WTC11 (cell line): ENCODE measurements around the gene UGT1A3. TPM values are rescaled to one million over a fixed set of nuclear protein-coding genes. Genes with fewer than 3 reads are reported as not detected.

Source experiments
- ATAC-seq: fragments of 200-7000 bp; cut with Tn5 transposase; 2 replicates; pipeline ENCODE4 v1.10.0; 2021; ENCODE audit warnings: mild to moderate bottlenecking, moderate library complexity
- CTCF ChIA-PET: fragments of 300-600 bp; sonication (Branson Sonifier 250); formaldehyde crosslinking; loops from one replicate; lab custom pipeline; 2021; ENCODE audit warnings: antibody characterized with exemption; lab: Charles Lee
- POLR2A ChIA-PET: fragments of 350-600 bp; sonication (Branson Sonifier 250); formaldehyde crosslinking; loops from one replicate; lab custom pipeline; 2021; ENCODE audit warnings: antibody characterized with exemption; lab: Charles Lee
- DNase-seq: peaks from one replicate; pipeline ENCODE4 v3.0.0; 2021; ENCODE audit warnings: low spot score
- H3K27ac Mint-ChIP-seq: 2 replicates; pipeline ENCODE4 v1.8.0; 2021; ENCODE audit warnings: mixed read lengths
- H3K27me3 Mint-ChIP-seq: 2 replicates; pipeline ENCODE4 v1.8.0; 2021; ENCODE audit warnings: low read depth, mild to moderate bottlenecking, moderate library complexity, mixed read lengths
- H3K36me3 Mint-ChIP-seq: 2 replicates; pipeline ENCODE4 v1.8.0; 2021; ENCODE audit warnings: mixed read lengths
- H3K4me1 Mint-ChIP-seq: 2 replicates; pipeline ENCODE4 v1.8.0; 2022; ENCODE audit warnings: mixed read lengths
- H3K4me3 Mint-ChIP-seq: 2 replicates; pipeline ENCODE4 v1.8.0; 2021; ENCODE audit warnings: mild to moderate bottlenecking, moderate library complexity, mixed read lengths
- H3K9me3 Mint-ChIP-seq: 2 replicates; pipeline ENCODE4 v1.8.0; 2021; ENCODE audit warnings: mixed read lengths
- CREB1 ChIP-seq: sonication (generic); formaldehyde crosslinking; IDR thresholded peaks from 2 replicates; pipeline ENCODE4 v1.8.0; 2023; ENCODE audit warnings: mild to moderate bottlenecking, missing genetic modification reagents
- CREM ChIP-seq: sonication (generic); formaldehyde crosslinking; IDR thresholded peaks from 2 replicates; pipeline ENCODE4 v1.8.1; 2022; ENCODE audit warnings: mild to moderate bottlenecking, missing genetic modification reagents, moderate library complexity
- ETV6 ChIP-seq: sonication (generic); formaldehyde crosslinking; IDR thresholded peaks from 2 replicates; pipeline ENCODE4 v1.8.1; 2022; ENCODE audit warnings: mild to moderate bottlenecking, missing genetic modification reagents
- GRHL2 ChIP-seq: fragments of 250-450 bp; sonication (Bioruptor Pico); IDR thresholded peaks from 2 replicates; pipeline ENCODE4 v1.8.0; 2022; ENCODE audit warnings: mild to moderate bottlenecking, moderate library complexity; ENCODE audit not compliant: insufficient replicate concordance, severe bottlenecking
- HMGA2 ChIP-seq: fragments of 250-450 bp; sonication (Bioruptor Pico); IDR thresholded peaks from 2 replicates; pipeline ENCODE4 v1.4.0; 2021; ENCODE audit warnings: mild to moderate bottlenecking, moderate library complexity
- JAZF1 ChIP-seq: fragments of 250-450 bp; sonication (Bioruptor Pico); IDR thresholded peaks from 2 replicates; pipeline ENCODE4 v1.9.0; 2021; ENCODE audit warnings: moderate library complexity, mild to moderate bottlenecking, inconsistent platforms
- MYBL2 ChIP-seq: sonication (generic); formaldehyde crosslinking; IDR thresholded peaks from 2 replicates; pipeline ENCODE4 v1.8.1; 2023; ENCODE audit warnings: mild to moderate bottlenecking, moderate library complexity, missing genetic modification reagents
- NR1H2 ChIP-seq: sonication (generic); formaldehyde crosslinking; IDR thresholded peaks from 2 replicates; pipeline ENCODE4 v1.9.0; 2021; ENCODE audit warnings: mild to moderate bottlenecking, moderate library complexity, missing genetic modification reagents
- NR3C1 ChIP-seq: sonication (generic); formaldehyde crosslinking; conservative IDR thresholded peaks from 2 replicates; pipeline ENCODE4 v1.8.1; 2023; ENCODE audit warnings: low read depth, mild to moderate bottlenecking, missing genetic modification reagents
- PRDM15 ChIP-seq: sonication (generic); formaldehyde crosslinking; IDR thresholded peaks from 2 replicates; pipeline ENCODE4 v1.8.0; 2022; ENCODE audit warnings: missing genetic modification reagents
- PREB ChIP-seq: sonication (generic); formaldehyde crosslinking; IDR thresholded peaks from 2 replicates; pipeline ENCODE4 v1.8.1; 2022; ENCODE audit warnings: mild to moderate bottlenecking, missing genetic modification reagents, moderate library complexity, borderline replicate concordance
- PRRX2 ChIP-seq: fragments of 250-450 bp; sonication (Bioruptor Pico); IDR thresholded peaks from 2 replicates; pipeline ENCODE4 v1.8.0; 2021; ENCODE audit warnings: mild to moderate bottlenecking
- SMAD3 ChIP-seq: sonication (generic); formaldehyde crosslinking; IDR thresholded peaks from 2 replicates; pipeline ENCODE4 v1.8.0; 2022; ENCODE audit warnings: missing genetic modification reagents, mild to moderate bottlenecking, borderline replicate concordance
- SP1 ChIP-seq: sonication (generic); formaldehyde crosslinking; conservative IDR thresholded peaks from 2 replicates; pipeline ENCODE4 v1.8.1; 2022; ENCODE audit warnings: missing genetic modification reagents
- ZNF671 ChIP-seq: fragments of 250-450 bp; sonication (Bioruptor Pico); IDR thresholded peaks from 2 replicates; pipeline ENCODE4 v1.8.0; 2021; ENCODE audit warnings: mild to moderate bottlenecking
- total RNA-seq: library from RNA; stranded (reverse); gene quantifications from 3 replicates; pipeline ENCODE4 v1.2.3, GENCODE V29; 2021
- TF ChIP-seq, protein P1 (sequence below): fragments of 200-600 bp; IDR thresholded peaks from 2 replicates; pipeline ENCODE4 v1.8.0; 2022; ENCODE audit warnings: antibody characterized with exemption
- TF ChIP-seq, protein P2 (sequence below): sonication (generic); formaldehyde crosslinking; IDR thresholded peaks from 2 replicates; pipeline ENCODE4 v1.8.1; 2023; ENCODE audit warnings: mild to moderate bottlenecking, missing genetic modification reagents, moderate library complexity
- TF ChIP-seq, protein P3 (sequence below): sonication (generic); formaldehyde crosslinking; IDR thresholded peaks from 2 replicates; pipeline ENCODE4 v1.8.1; 2022; ENCODE audit warnings: low read depth, missing genetic modification reagents, borderline replicate concordance

Gene UGT1A3
- total RNA-seq, 1 experiment from 2014 or later: not detected

- TF ChIP-seq CREM (no peak), JAZF1 (CRISPR knock-in tag) (no peak), MYBL2 (CRISPR knock-in tag) (no peak)
Measured at GRCh38 chr2:233791151-233791882, 62.5 kb downstream of the UGT1A3 start (continued).

GRCh38 chr2:233791883-233792329 lies 63.1 kb downstream of the UGT1A3 start:
- Mint-ChIP-seq H3K4me3 (no peak overlapping the region), H3K27me3 (no peaks in the 10 kb centered on the region; the same call in 1 of the 2 replicates), H3K27ac (no peak overlapping the region), H3K36me3 (no peaks in the 10 kb centered on the region), H3K4me1 (no peaks in the 10 kb centered on the region), H3K9me3 (peaks cover 6% of the 10 kb centered on the region)
- ATAC-seq: no peak
- CTCF ChIA-PET: no interaction called here
- POLR2A ChIA-PET: no interaction called here
- TF ChIP-seq MYBL2 (CRISPR knock-in tag): no peak
- no peak for TF ChIP-seq SMAD3
- no peak for TF ChIP-seq PRDM15 (CRISPR knock-in tag)
- TF ChIP-seq GRHL2 (CRISPR knock-in tag): no peak
- TF ChIP-seq CREM: no peak
- TF ChIP-seq, protein P1, sequence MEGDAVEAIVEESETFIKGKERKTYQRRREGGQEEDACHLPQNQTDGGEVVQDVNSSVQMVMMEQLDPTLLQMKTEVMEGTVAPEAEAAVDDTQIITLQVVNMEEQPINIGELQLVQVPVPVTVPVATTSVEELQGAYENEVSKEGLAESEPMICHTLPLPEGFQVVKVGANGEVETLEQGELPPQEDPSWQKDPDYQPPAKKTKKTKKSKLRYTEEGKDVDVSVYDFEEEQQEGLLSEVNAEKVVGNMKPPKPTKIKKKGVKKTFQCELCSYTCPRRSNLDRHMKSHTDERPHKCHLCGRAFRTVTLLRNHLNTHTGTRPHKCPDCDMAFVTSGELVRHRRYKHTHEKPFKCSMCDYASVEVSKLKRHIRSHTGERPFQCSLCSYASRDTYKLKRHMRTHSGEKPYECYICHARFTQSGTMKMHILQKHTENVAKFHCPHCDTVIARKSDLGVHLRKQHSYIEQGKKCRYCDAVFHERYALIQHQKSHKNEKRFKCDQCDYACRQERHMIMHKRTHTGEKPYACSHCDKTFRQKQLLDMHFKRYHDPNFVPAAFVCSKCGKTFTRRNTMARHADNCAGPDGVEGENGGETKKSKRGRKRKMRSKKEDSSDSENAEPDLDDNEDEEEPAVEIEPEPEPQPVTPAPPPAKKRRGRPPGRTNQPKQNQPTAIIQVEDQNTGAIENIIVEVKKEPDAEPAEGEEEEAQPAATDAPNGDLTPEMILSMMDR: no peak
- no peak for TF ChIP-seq SP1 (CRISPR knock-in tag)
- no peak for TF ChIP-seq CREB1 (CRISPR knock-in tag)
- TF ChIP-seq NR3C1 (CRISPR knock-in tag): no peak
- no peak for TF ChIP-seq ETV6
- TF ChIP-seq, protein P2, sequence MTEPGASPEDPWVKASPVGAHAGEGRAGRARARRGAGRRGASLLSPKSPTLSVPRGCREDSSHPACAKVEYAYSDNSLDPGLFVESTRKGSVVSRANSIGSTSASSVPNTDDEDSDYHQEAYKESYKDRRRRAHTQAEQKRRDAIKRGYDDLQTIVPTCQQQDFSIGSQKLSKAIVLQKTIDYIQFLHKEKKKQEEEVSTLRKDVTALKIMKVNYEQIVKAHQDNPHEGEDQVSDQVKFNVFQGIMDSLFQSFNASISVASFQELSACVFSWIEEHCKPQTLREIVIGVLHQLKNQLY (CRISPR knock-in tag): no peak
- TF ChIP-seq, protein P3, sequence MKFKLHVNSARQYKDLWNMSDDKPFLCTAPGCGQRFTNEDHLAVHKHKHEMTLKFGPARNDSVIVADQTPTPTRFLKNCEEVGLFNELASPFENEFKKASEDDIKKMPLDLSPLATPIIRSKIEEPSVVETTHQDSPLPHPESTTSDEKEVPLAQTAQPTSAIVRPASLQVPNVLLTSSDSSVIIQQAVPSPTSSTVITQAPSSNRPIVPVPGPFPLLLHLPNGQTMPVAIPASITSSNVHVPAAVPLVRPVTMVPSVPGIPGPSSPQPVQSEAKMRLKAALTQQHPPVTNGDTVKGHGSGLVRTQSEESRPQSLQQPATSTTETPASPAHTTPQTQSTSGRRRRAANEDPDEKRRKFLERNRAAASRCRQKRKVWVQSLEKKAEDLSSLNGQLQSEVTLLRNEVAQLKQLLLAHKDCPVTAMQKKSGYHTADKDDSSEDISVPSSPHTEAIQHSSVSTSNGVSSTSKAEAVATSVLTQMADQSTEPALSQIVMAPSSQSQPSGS (CRISPR knock-in tag): no peak
- no peak for TF ChIP-seq PRRX2 (CRISPR knock-in tag)
- TF ChIP-seq ZNF671: no peak
- no peak for TF ChIP-seq NR1H2 (CRISPR knock-in tag)
- TF ChIP-seq PREB: no peak
- no peak for TF ChIP-seq HMGA2 (CRISPR knock-in tag)
- no peak for DNase-seq
